Measurements from ENCODE around the gene CYP27A1. TPM values are rescaled to one million over a fixed set of nuclear protein-coding genes. Genes with fewer than 3 reads are reported as not detected.

CYP27A1 gene
- total RNA-seq, 1 experiment from 2014 or later, result 12.2 TPM

- intact Hi-C loops (cut with micrococcal nuclease; ENCODE audit: unreplicated experiment), result loop anchor here (10.0 kb wide), 1 partner anchor 131 kb away; the partner anchor contains the start of gene FEV
- H3K4me1 Mint-ChIP-seq (ENCODE audit: low read depth, unreplicated experiment), result peaks cover 24% of the 10 kb centered on the region
- H3K27ac Mint-ChIP-seq (ENCODE audit: unreplicated experiment), result no peak overlapping the region
- no peaks in the 10 kb centered on the region for H3K36me3 Mint-ChIP-seq (ENCODE audit: insufficient read depth, unreplicated experiment)
- H3K27me3 Mint-ChIP-seq (ENCODE audit: unreplicated experiment), result peaks cover 59% of the 10 kb centered on the region
- CTCF ChIA-PET, result interaction anchor here (0.9 kb wide), 1 partner anchor 149 kb away, joined by 3 read pairs; no protein-coding TSS in a partner anchor
- DNase-seq, result no peak
- no TSS peak for BruUV-seq (replicated peaks)
- no peaks in the 10 kb centered on the region for H3K9me3 Mint-ChIP-seq (ENCODE audit: low read depth, unreplicated experiment)
- H3K4me3 Mint-ChIP-seq (ENCODE audit: low read depth, unreplicated experiment), result no peak overlapping the region
- TF ChIP-seq CTCF (IDR thresholded peaks at IDR 0.05; ENCODE audit: unreplicated experiment), result no peak
Observed at GRCh38 chr2:218853766-218854165, 71.8 kb downstream of the CYP27A1 start.

GRCh38 chr2:218854860-218855259 is 72.9 kb downstream of the CYP27A1 start:
- Mint-ChIP-seq H3K27me3 (ENCODE audit: unreplicated experiment) (peaks cover 70% of the 10 kb centered on the region), H3K9me3 (ENCODE audit: low read depth, unreplicated experiment) (no peaks in the 10 kb centered on the region), H3K27ac (ENCODE audit: unreplicated experiment) (no peak overlapping the region), H3K4me1 (ENCODE audit: low read depth, unreplicated experiment) (peaks cover 21% of the 10 kb centered on the region), H3K36me3 (ENCODE audit: insufficient read depth, unreplicated experiment) (no peaks in the 10 kb centered on the region), H3K4me3 (ENCODE audit: low read depth, unreplicated experiment) (no peak overlapping the region)
- no peak for DNase-seq
- TF ChIP-seq CTCF (IDR thresholded peaks at IDR 0.05; ENCODE audit: unreplicated experiment), result no peak
- BruUV-seq (replicated peaks), result no TSS peak
- CTCF ChIA-PET, result interaction anchor here (0.6 kb wide), 1 partner anchor 91 kb away, joined by 8 read pairs; no protein-coding TSS in a partner anchor
- intact Hi-C loops (cut with micrococcal nuclease; ENCODE audit: unreplicated experiment), result loop anchor here (10.0 kb wide), 1 partner anchor 130 kb away; the partner anchor contains the start of gene FEV

- no peak for DNase-seq
- H3K27ac Mint-ChIP-seq (ENCODE audit: unreplicated experiment), result no peak overlapping the region
- peaks cover 22% of the 10 kb centered on the region for H3K4me1 Mint-ChIP-seq (ENCODE audit: low read depth, unreplicated experiment)
- H3K27me3 Mint-ChIP-seq (ENCODE audit: unreplicated experiment), result peaks cover 77% of the 10 kb centered on the region
- H3K4me3 Mint-ChIP-seq (ENCODE audit: low read depth, unreplicated experiment), result no peak overlapping the region
- BruUV-seq (replicated peaks), result no TSS peak
- H3K9me3 Mint-ChIP-seq (ENCODE audit: low read depth, unreplicated experiment), result no peaks in the 10 kb centered on the region
- no peaks in the 10 kb centered on the region for H3K36me3 Mint-ChIP-seq (ENCODE audit: insufficient read depth, unreplicated experiment)
- no peak for TF ChIP-seq CTCF (IDR thresholded peaks at IDR 0.05; ENCODE audit: unreplicated experiment)
- CTCF ChIA-PET, result no interaction called here
- intact Hi-C loops (cut with micrococcal nuclease; ENCODE audit: unreplicated experiment), result loop anchor here (10.0 kb wide), 1 partner anchor 129 kb away; the partner anchor contains the start of gene FEV
Observed at GRCh38 chr2:218855305-218856166, 73.6 kb downstream of the CYP27A1 start.

- Mint-ChIP-seq H3K27ac (ENCODE audit: unreplicated experiment) (no peak overlapping the region), H3K9me3 (ENCODE audit: low read depth, unreplicated experiment) (no peaks in the 10 kb centered on the region), H3K4me1 (ENCODE audit: low read depth, unreplicated experiment) (peaks cover 30% of the 10 kb centered on the region), H3K27me3 (ENCODE audit: unreplicated experiment) (peaks cover 85% of the 10 kb centered on the region), H3K36me3 (ENCODE audit: insufficient read depth, unreplicated experiment) (no peaks in the 10 kb centered on the region), H3K4me3 (ENCODE audit: low read depth, unreplicated experiment) (no peak overlapping the region)
- TF ChIP-seq CTCF (IDR thresholded peaks at IDR 0.05; ENCODE audit: unreplicated experiment), result no peak
- CTCF ChIA-PET, result no interaction called here
- DNase-seq, result no peak
- no TSS peak for BruUV-seq (replicated peaks)
- intact Hi-C loops (cut with micrococcal nuclease; ENCODE audit: unreplicated experiment), result loop anchor here (10.0 kb wide), 1 partner anchor 128 kb away; the partner anchor contains the start of gene FEV
Observed at GRCh38 chr2:218856167-218856895, 74.4 kb downstream of the CYP27A1 start.
